Lower leg skin (tissue), 4 donors: ENCODE measurements around the gene GNB1L. TPM values are rescaled to one million over a fixed set of nuclear protein-coding genes. Genes with fewer than 3 reads are reported as not detected.

Source experiments
- DNase-seq, 2 donors: peaks; one replicate each; pipeline ENCODE4 v3.0.0-alpha.2; 2019; ENCODE audit warnings: low spot score in 2 of 2
- H3K4me3 ChIP-seq: fragments of 200-600 bp; sonication (generic); 2 replicates; pipeline ENCODE4 v1.5.1; 2017; ENCODE audit warnings: mild to moderate bottlenecking, low read depth; ENCODE audit not compliant: poor library complexity, severe bottlenecking
- POLR2A ChIP-seq, 2 donors: fragments of 450-650 bp; IDR thresholded peaks; one replicate each; pipeline ENCODE4 v1.6.1; 2016 to 2017; ENCODE audit warnings: antibody characterized with exemption in 2 of 2, mild to moderate bottlenecking in 1 of 2, moderate library complexity in 1 of 2
- WGBS, 2 donors: methylation state at CpG; one replicate each; pipeline ENCODE4 v1.1.5; 2018; 5-methylcytosine and 5-hydroxymethylcytosine counted together
- intact Hi-C: fragments of 100-400 bp; cut with DNase I; formaldehyde crosslinking; loops from one replicate; pipeline ENCODE4 v1.15.0; 2023; ENCODE audit warnings: low total_unique reads
- total RNA-seq, 4 donors: library from RNA; depleted of rRNA; stranded (reverse); fragments of >200 nt; gene quantifications; one replicate each; pipeline ENCODE4 v1.1.0, GENCODE V29; 2016
- TF ChIP-seq, protein P1 (sequence below), 3 donors: fragments of 450-650 bp; IDR thresholded peaks; one replicate each; pipeline ENCODE4 v1.5.1; 2016; ENCODE audit warnings: antibody characterized with exemption in 3 of 3, mild to moderate bottlenecking in 3 of 3, moderate library complexity in 2 of 3

The GNB1L gene
- total RNA-seq, 4 donors from 2014 or later, result 10.0 to 16.2 (median 11.2) TPM

GRCh38 chr22:19762568-19763457 is 91.9 kb downstream of the GNB1L start:
- H3K4me3 ChIP-seq, result no peak overlapping the region
- TF ChIP-seq, protein P1, sequence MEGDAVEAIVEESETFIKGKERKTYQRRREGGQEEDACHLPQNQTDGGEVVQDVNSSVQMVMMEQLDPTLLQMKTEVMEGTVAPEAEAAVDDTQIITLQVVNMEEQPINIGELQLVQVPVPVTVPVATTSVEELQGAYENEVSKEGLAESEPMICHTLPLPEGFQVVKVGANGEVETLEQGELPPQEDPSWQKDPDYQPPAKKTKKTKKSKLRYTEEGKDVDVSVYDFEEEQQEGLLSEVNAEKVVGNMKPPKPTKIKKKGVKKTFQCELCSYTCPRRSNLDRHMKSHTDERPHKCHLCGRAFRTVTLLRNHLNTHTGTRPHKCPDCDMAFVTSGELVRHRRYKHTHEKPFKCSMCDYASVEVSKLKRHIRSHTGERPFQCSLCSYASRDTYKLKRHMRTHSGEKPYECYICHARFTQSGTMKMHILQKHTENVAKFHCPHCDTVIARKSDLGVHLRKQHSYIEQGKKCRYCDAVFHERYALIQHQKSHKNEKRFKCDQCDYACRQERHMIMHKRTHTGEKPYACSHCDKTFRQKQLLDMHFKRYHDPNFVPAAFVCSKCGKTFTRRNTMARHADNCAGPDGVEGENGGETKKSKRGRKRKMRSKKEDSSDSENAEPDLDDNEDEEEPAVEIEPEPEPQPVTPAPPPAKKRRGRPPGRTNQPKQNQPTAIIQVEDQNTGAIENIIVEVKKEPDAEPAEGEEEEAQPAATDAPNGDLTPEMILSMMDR (IDR thresholded peaks at IDR 0.05), result no peak
- TF ChIP-seq POLR2A (IDR thresholded peaks at IDR 0.05), result no peak
- 84 to 89% methylated on average over 30 to 33 of the region's 34 CpGs for WGBS, 2 donors
- intact Hi-C loops, result no loop called here
- DNase-seq, result no peak

DNA sequence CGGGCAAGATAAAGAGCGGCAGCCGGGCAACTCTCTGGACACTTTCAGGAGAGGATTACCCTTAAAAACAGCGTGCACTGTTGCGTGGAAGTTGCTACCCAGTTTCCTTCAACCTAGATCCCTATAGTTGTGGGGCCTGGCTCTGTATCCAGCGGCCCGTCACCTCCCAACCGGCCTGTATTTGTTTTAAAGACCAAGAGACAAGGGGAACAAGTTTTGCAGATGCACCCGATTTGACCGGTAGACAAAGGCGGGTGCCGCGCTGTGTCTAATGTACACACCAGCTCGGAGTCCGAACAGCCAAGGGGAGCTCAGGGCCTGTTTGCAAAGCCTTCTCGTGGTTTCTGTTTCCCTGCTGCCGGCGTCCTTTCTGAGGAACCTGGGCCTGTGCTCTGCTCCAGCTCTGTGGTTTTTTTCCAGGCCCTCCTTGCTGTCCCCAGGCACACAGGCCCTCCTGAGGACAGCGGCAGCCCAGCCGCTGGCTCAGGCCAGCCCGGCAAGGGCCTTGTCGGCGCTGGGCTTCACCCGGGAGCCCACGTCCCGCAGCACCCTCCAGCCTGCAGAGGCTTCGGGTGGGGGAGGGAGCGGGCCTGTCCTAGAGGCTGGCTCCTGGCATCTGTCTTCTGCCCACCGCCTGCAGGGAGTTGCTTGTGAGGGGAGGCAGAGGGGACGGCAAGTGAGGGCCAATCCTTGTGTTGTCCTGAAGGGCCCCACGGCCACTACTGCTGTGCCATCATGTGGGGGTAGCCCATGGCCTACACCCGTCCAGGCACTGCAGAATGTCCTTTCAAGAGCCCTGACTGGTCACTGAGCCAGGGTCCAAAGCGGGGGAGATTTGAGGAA is 92.7 kb downstream of the GNB1L start:
- no peak for DNase-seq

DNA sequence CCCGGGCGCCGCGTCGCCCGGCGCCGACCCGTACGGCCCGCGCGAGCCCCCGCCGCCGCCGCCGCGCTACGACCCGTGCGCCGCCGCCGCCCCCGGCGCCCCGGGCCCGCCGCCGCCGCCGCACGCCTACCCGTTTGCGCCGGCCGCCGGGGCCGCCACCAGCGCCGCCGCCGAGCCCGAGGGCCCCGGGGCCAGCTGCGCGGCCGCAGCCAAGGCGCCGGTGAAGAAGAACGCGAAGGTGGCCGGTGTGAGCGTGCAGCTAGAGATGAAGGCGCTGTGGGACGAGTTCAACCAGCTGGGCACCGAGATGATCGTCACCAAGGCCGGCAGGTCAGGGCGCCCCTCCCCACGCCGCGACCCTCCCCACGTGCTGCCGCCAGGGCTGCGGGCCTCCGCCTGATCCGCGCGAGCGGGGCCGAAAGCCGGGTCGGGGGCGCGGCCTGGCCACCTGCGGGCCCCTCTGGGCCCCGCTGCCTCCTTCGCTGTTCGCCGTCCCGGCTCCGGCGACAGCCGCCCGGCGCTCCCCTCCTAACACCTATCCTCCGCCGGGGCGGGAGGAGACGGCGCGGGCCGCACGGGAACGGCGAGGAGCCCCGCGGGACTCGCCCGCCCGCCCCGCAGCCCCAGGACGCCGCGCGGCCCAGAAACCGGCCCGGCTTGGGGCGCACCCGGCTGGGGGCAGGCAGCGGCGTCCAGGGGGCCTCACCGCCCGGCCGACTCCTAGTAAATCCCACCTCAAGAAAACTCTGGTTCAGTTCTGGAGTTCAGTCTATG is 93.5 kb downstream of the GNB1L start:
- WGBS, 2 donors, result 1 to 25% methylated on average over 26 to 90 of the region's 117 CpGs
- no peak for DNase-seq
- intact Hi-C loops, result no loop called here
- peak overlapping the region; percentile 29 for H3K4me3 ChIP-seq
- no peak for TF ChIP-seq POLR2A (IDR thresholded peaks at IDR 0.05)
- TF ChIP-seq, protein P1 (IDR thresholded peaks at IDR 0.05), result no peak

More for the DNA sequence above, 92.7 kb downstream of the GNB1L start:
- TF ChIP-seq, protein P1 (IDR thresholded peaks at IDR 0.05), result no peak
- TF ChIP-seq POLR2A (IDR thresholded peaks at IDR 0.05), result no peak
- intact Hi-C loops, result no loop called here
- WGBS, 2 donors, result 67 to 80% methylated on average over 33 of the region's 33 CpGs
- H3K4me3 ChIP-seq, result no peak overlapping the region

DNA sequence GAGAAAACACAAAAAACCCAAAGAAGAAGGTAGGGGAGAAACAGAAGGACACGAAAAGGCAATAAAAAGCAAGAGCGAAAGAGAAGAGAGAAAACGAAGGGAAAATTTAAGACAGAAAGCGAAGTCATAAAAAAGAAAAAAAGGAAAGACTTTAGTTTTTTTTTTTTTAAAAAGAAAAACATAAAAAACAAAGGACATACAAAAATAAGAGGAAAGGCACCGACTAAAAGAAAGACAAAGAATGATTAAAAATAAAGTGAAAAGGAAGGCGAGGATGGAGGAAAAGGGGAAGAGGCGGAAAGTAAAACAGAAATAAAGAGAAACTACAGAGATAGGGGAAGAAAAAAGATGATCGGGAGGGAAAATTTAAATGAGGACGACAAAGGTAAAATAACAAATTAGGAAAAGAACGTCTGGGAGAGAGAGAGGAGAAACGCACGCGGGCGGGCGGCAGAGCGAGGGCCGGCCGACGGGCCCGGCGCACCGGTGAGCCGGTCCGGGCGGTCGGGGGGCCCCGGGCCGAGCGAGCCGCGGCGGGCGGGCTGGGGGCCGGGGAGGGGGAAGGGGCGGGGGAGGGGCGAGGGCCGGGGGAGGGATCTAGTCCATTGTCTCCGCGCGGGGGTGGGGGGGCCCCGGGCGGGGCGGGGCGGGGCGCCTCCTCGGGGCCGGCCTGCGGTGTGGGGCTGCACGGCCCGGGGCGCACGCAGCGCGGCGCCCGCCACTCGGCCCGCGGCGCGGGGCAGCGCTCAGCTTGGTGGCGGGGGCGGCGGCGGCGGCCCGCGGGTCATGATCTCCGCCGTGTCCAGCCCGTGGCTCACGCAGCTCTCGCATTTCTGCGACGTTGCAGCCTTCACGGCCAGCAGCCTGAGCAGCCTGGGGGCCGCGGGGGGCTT is 94.4 kb downstream of the GNB1L start, which contains the start of gene TBX1:
Gene TBX1 (plus strand): TSS at position 721 of the 893 bp plus-strand sequence. CDS start 66 bp downstream, at position 787.
- intact Hi-C loops, result no loop called here
- DNase-seq, result no peak
- 6 to 11% methylated on average over 23 to 42 of the region's 79 CpGs for WGBS, 2 donors
- TF ChIP-seq POLR2A (IDR thresholded peaks at IDR 0.05), result no peak
- TF ChIP-seq, protein P1 (IDR thresholded peaks at IDR 0.05), result no peak
- H3K4me3 ChIP-seq, result peak within 1 kb of the TSS; percentile 29
